ENCODE results near the gene SFTPB. TPM values are rescaled to one million over a fixed set of nuclear protein-coding genes. Genes with fewer than 3 reads are reported as not detected.

Gene SFTPB
- total RNA-seq, 1 experiment from 2014 or later = not detected

GRCh38 chr2:85699325-85699724, 31.3 kb upstream of the SFTPB start:
- H3K9me3 Mint-ChIP-seq (ENCODE audit: low read depth, unreplicated experiment) = no peaks in the 10 kb centered on the region
- CTCF ChIA-PET = no interaction called here

GRCh38 chr2:85698880-85699254, 30.9 kb upstream of the SFTPB start:
- DNase-seq = no peak
- TF ChIP-seq CTCF (IDR thresholded peaks at IDR 0.05; ENCODE audit: unreplicated experiment) = no peak

More at GRCh38 chr2:85699325-85699724, 31.3 kb upstream of the SFTPB start:
- peaks cover 10% of the 10 kb centered on the region for H3K27me3 Mint-ChIP-seq (ENCODE audit: unreplicated experiment)
- peaks cover 15% of the 10 kb centered on the region for H3K36me3 Mint-ChIP-seq (ENCODE audit: insufficient read depth, unreplicated experiment)
- no peak overlapping the region for H3K4me3 Mint-ChIP-seq (ENCODE audit: low read depth, unreplicated experiment)
- BruUV-seq (replicated peaks) = no TSS peak
- intact Hi-C loops (cut with micrococcal nuclease; ENCODE audit: unreplicated experiment) = no loop called here
- peaks cover 31% of the 10 kb centered on the region for H3K4me1 Mint-ChIP-seq (ENCODE audit: low read depth, unreplicated experiment)
- no peak overlapping the region for H3K27ac Mint-ChIP-seq (ENCODE audit: unreplicated experiment)
- DNase-seq = no peak
- TF ChIP-seq CTCF (IDR thresholded peaks at IDR 0.05; ENCODE audit: unreplicated experiment) = no peak

GRCh38 chr2:85698184-85698879, 30.3 kb upstream of the SFTPB start:
- no peak overlapping the region for H3K4me3 Mint-ChIP-seq (ENCODE audit: low read depth, unreplicated experiment)
- H3K36me3 Mint-ChIP-seq (ENCODE audit: insufficient read depth, unreplicated experiment) = peaks cover 13% of the 10 kb centered on the region
- no peak for TF ChIP-seq CTCF (IDR thresholded peaks at IDR 0.05; ENCODE audit: unreplicated experiment)
- CTCF ChIA-PET = interaction anchor here (1.1 kb wide), 1 partner anchor 61 kb away, joined by 3 read pairs; no protein-coding TSS in a partner anchor
- DNase-seq = no peak
- H3K27ac Mint-ChIP-seq (ENCODE audit: unreplicated experiment) = no peak overlapping the region
- no TSS peak for BruUV-seq (replicated peaks)
- peaks cover 21% of the 10 kb centered on the region for H3K4me1 Mint-ChIP-seq (ENCODE audit: low read depth, unreplicated experiment)
- H3K9me3 Mint-ChIP-seq (ENCODE audit: low read depth, unreplicated experiment) = no peaks in the 10 kb centered on the region
- intact Hi-C loops (cut with micrococcal nuclease; ENCODE audit: unreplicated experiment) = no loop called here
- H3K27me3 Mint-ChIP-seq (ENCODE audit: unreplicated experiment) = peaks cover 10% of the 10 kb centered on the region

More at GRCh38 chr2:85698880-85699254, 30.9 kb upstream of the SFTPB start:
- Mint-ChIP-seq H3K27me3 (ENCODE audit: unreplicated experiment) (peaks cover 10% of the 10 kb centered on the region), H3K36me3 (ENCODE audit: insufficient read depth, unreplicated experiment) (peaks cover 15% of the 10 kb centered on the region), H3K4me1 (ENCODE audit: low read depth, unreplicated experiment) (peaks cover 27% of the 10 kb centered on the region), H3K27ac (ENCODE audit: unreplicated experiment) (no peak overlapping the region), H3K9me3 (ENCODE audit: low read depth, unreplicated experiment) (no peaks in the 10 kb centered on the region), H3K4me3 (ENCODE audit: low read depth, unreplicated experiment) (no peak overlapping the region)
- CTCF ChIA-PET = no interaction called here
- intact Hi-C loops (cut with micrococcal nuclease; ENCODE audit: unreplicated experiment) = no loop called here
- no TSS peak for BruUV-seq (replicated peaks)

GRCh38 chr2:85697716-85698115, 29.7 kb upstream of the SFTPB start:
- peaks cover 10% of the 10 kb centered on the region for H3K27me3 Mint-ChIP-seq (ENCODE audit: unreplicated experiment)
- DNase-seq = no peak
- H3K27ac Mint-ChIP-seq (ENCODE audit: unreplicated experiment) = no peak overlapping the region
- TF ChIP-seq CTCF (IDR thresholded peaks at IDR 0.05; ENCODE audit: unreplicated experiment) = no peak
- no TSS peak for BruUV-seq (replicated peaks)
- no peaks in the 10 kb centered on the region for H3K9me3 Mint-ChIP-seq (ENCODE audit: low read depth, unreplicated experiment)
- CTCF ChIA-PET = interaction anchor here (1.1 kb wide), 1 partner anchor 60 kb away, joined by 3 read pairs; no protein-coding TSS in a partner anchor
- intact Hi-C loops (cut with micrococcal nuclease; ENCODE audit: unreplicated experiment) = no loop called here
- H3K4me3 Mint-ChIP-seq (ENCODE audit: low read depth, unreplicated experiment) = no peak overlapping the region
- peaks cover 15% of the 10 kb centered on the region for H3K4me1 Mint-ChIP-seq (ENCODE audit: low read depth, unreplicated experiment)
- peaks cover 8% of the 10 kb centered on the region for H3K36me3 Mint-ChIP-seq (ENCODE audit: insufficient read depth, unreplicated experiment)

All from Calu3 (cell line).